Neural progenitor cell (in vitro differentiated cells): ENCODE data around the gene ARID4B.

Experiments used
- CTCF ChIP-seq: fragments of 200-600 bp; sonication (generic); IDR thresholded peaks from 2 replicates; pipeline ENCODE4 v1.5.1; 2017; ENCODE audit warnings: antibody characterized with exemption, mild to moderate bottlenecking
- EZH2 ChIP-seq: fragments of 200-600 bp; sonication (generic); IDR thresholded peaks from 2 replicates; pipeline ENCODE4 v1.6.1; 2017; ENCODE audit warnings: antibody characterized with exemption, mild to moderate bottlenecking, moderate library complexity
- EZH2phosphoT487 ChIP-seq: fragments of 200-600 bp; sonication (generic); IDR thresholded peaks from 2 replicates; pipeline ENCODE4 v1.6.1; 2017; ENCODE audit warnings: antibody characterized with exemption

DNA sequence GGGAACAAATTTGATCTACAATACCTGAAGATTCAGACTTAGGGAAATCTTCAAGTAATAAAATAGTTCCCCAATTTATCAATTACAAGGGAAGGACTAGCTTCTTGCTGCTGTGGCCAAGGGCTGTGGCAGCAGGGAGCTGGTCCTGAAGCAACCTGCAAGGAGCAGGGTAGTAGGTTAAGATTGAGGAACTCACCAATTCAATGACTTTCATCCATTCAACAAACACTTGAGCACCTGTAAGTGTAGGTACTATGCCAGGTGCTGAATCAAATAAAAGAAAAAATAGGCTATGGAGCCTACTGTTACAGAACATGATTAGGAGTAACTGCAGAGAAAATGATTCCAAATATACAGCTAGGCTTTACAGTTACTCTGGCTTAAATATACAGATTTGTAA lies 102.7 kb downstream of the ARID4B start:
- TF ChIP-seq CTCF: no peak
- no peak for TF ChIP-seq EZH2
- TF ChIP-seq EZH2phosphoT487: no peak
